LNCaP clone FGC (cell line): ENCODE results near the gene VDAC1.
"Not testable (repeated sequence)": the region's sequence is repeated elsewhere in the genome, so short reads cannot be mapped to it uniquely, and the experiment has no call there.

ENCODE experiments used
- DNase-seq: peaks from one replicate; pipeline ENCODE4 v3.0.0-alpha.2; 2011; ENCODE audit warnings: low read depth
- H3K4me3 ChIP-seq: 2 replicates; pipeline ENCODE4 v1.5.1; 2011; ENCODE audit warnings: mild to moderate bottlenecking, low read depth, low read length, control low read depth
- CTCF ChIP-seq: IDR thresholded peaks from 2 replicates; pipeline ENCODE4 v1.5.1; 2012; ENCODE audit warnings: mild to moderate bottlenecking; ENCODE audit not compliant: control insufficient read depth, insufficient read depth; ENCODE audit errors: extremely low read depth

Gene VDAC1

DNA sequence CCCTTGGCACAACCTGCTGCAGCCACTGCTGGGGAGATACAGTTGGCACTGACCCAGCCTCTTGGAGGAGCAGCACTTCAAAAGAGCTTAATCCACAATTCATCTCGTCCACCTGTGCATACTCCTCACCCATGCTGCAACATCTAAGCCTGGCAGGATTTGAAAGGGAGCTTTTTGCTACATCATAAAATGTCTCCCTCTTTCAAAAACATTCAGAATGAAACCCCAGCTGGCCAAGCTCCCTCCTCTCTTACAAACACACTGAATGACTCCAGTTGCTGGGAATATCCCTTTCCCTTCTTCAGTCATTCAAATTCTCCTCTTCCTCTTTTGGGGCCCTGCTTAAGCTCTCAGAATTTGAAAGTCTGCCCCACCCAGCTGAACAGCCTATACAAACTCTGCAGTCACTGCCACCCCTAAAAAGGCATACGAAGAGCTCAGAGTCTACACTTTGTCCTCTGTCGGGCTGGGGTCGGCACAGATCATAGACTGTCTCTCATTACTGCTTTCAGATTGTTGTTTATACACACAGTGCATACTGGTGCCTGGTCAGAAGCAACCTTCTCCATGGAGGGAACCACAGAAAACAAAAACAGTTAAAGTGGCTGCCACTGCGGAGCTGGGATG lies 27.5 kb downstream of the VDAC1 start:
- no peak overlapping the region for H3K4me3 ChIP-seq
- TF ChIP-seq CTCF, result no peak
- DNase-seq, result no peak

DNA sequence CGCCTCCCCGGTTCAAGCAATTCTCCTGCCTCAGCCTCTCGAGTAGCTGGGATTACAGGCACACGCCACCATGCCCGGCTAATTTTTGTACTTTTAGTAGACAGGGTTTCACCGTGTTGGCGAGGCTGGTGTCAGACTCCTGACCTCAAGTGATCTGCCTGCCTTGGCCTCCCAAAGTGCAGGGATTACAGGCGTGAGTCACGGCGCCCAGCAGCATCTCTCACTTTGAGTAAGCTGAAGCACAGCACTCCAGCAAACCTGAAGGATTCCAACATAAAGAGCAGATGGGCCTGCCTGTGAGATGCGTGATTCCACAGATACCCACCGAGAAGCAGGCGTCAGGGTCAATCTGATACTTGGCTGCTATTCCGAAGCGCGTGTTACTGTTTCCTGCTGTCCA lies 29.2 kb downstream of the VDAC1 start:
- H3K4me3 ChIP-seq, DNase-seq: not testable (repeated sequence)

- TF ChIP-seq CTCF, result no peak
- no peak overlapping the region for H3K4me3 ChIP-seq
- no peak for DNase-seq
Measured at GRCh38 chr5:133974142-133974541, 30.6 kb downstream of the VDAC1 start.

DNA sequence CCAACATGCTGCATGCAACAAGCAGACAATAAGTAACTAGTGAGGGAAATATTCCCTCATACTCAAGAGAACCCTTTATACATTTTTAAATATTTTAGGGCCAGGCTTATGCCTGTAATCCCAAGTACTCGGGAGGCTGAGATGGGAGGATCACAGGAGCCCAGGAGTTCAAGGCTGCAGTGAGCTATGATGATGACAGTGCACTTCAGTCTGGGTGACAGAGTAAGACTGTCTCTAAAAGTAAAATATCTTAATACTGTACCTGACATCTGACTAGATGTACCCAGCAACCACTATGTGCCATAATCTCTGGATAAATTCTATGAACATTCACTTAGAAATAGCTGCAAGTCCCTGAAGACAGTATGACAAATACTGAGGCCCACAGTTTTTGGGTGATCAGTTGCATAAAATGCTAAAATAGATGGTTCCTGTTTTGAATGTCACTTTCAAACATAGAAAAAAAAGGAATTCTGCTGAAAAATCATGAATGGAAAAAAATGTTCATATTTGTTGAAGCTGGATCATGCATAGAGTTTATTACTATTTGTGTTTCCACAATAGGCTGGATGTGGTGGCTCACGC lies 34.4 kb downstream of the VDAC1 start:
- no peak for DNase-seq
- no peak for TF ChIP-seq CTCF
- H3K4me3 ChIP-seq, result no peak overlapping the region

- DNase-seq, result no peak
- H3K4me3 ChIP-seq, result peak overlapping the region; percentile 85; the same call in 1 of the 2 replicates
- no peak for TF ChIP-seq CTCF
Measured at GRCh38 chr5:133969654-133970324, 35.0 kb downstream of the VDAC1 start.

DNA sequence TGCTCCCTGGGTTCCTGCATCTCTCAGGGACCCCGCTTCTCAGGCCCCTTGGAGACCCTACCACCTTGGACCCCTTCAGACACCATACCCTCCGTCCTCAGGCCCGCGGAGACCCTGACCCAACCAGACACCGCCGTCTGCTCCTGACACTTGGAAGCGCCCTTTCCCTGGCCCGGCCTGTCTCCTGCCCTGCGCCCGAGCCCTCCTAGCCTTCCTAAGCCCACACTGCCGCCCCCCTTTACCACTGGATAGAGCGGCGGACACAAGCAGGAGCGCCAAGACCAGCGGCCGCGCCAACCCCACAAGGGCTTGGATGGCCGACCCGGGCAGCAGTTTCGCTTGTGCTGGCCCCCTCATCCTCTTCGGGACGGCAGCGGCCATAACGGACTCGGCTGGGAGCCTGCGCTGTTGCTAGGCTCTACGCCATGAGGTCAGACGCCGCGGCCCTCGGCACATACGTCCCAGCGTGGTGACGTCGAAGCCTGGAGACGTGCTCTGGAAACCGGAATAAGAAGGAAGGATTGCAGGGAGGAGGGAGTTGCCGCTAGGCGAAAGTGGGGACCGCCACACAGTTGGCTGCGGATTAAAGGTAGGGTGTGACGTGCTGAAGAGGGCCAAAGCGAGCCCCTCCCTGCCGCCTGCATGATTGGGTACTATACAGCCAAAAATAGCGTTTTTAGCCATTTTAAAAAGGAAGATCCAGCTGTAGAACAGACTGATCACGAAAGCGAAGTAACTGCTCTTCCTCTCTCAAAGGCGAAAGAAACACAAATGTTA lies 36.4 kb downstream of the VDAC1 start, which contains the start of gene C5orf15:
C5orf15 (minus strand) TSS at position 422 of the 777 bp plus-strand sequence; CDS start at position 381, 41 bp downstream.
- peak within 1 kb of the TSS; percentile 85 for H3K4me3 ChIP-seq
- no peak for TF ChIP-seq CTCF
- DNase-seq, result peak; percentile 87

DNA sequence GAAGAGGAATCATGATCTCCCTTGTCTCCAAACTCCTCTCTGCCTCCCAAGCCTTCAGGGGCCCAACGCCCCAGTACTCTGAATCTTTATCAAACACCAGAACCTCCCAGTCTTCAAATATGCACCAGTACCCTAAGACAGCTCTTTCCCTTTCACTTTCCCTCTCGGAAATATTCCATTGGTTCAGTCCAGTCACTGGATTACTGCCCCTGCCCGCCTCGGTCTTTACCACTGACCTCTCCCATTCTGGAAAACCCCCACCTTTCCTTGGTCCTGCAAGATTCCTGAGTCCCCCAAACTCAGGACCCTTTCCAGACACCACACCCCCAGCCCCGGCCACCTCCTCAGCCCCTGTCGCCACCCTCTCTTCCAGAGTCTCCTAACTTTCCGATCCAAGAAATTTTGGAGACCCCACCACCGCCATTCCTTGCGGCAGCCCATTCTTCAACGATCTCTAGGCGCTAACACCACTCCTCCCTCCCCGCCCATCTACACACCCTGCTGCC lies 37.0 kb downstream of the VDAC1 start:
- no peak for DNase-seq
- peak overlapping the region; percentile 85 for H3K4me3 ChIP-seq

More for the DNA sequence above, 37.0 kb downstream of the VDAC1 start:
- no peak for TF ChIP-seq CTCF
